Endodermal cell (in vitro differentiated cells): ENCODE measurements around the gene THSD8. TPM values are rescaled to one million over a fixed set of nuclear protein-coding genes. Genes with fewer than 3 reads are reported as not detected.
A peak's percentile ranks its signal among the peaks of the same experiment; 100 is the strongest.

Experiments
- DNase-seq: peaks from one replicate; pipeline ENCODE4 v3.0.0-alpha.2; 2017
- H3K27ac ChIP-seq: 2 replicates; pipeline ENCODE4 v1.5.1; 2013; ENCODE audit warnings: mild to moderate bottlenecking, low read depth, low read length, moderate library complexity
- H3K27me3 ChIP-seq: 2 replicates; pipeline ENCODE4 v1.6.1; 2013; ENCODE audit warnings: mild to moderate bottlenecking, low read length, moderate library complexity; ENCODE audit not compliant: insufficient read depth, control insufficient read depth, poor library complexity, severe bottlenecking
- H3K36me3 ChIP-seq: 2 replicates; pipeline ENCODE4 v1.7.0; 2013; ENCODE audit warnings: mild to moderate bottlenecking, low read length, moderate library complexity; ENCODE audit not compliant: control insufficient read depth, insufficient read depth
- H3K4me1 ChIP-seq: one replicate; pipeline ENCODE4 v1.7.0; 2013; ENCODE audit warnings: low read length; ENCODE audit not compliant: control insufficient read depth, insufficient read depth
- H3K4me3 ChIP-seq: 2 replicates; pipeline ENCODE4 v1.5.1; 2013; ENCODE audit warnings: mild to moderate bottlenecking, low read length, moderate library complexity
- H3K9ac ChIP-seq: 2 replicates; pipeline ENCODE4 v1.6.1; 2013; ENCODE audit warnings: mild to moderate bottlenecking, low read length, moderate library complexity; ENCODE audit not compliant: poor library complexity, severe bottlenecking; ENCODE audit errors: extremely low read depth
- H3K9me3 ChIP-seq: 2 replicates; pipeline ENCODE4 v1.6.1; 2013; ENCODE audit warnings: mild to moderate bottlenecking, low read length, moderate library complexity; ENCODE audit not compliant: control insufficient read depth
- H3K27ac Mint-ChIP-seq: 2 replicates; pipeline ENCODE4 v1.8.0; 2020; ENCODE audit warnings: mixed read lengths
- H3K27me3 Mint-ChIP-seq: 2 replicates; pipeline ENCODE4 v1.8.0; 2021; ENCODE audit warnings: mild to moderate bottlenecking, mixed read lengths; ENCODE audit not compliant: insufficient read depth
- H3K36me3 Mint-ChIP-seq: 2 replicates; pipeline ENCODE4 v1.8.0; 2020; ENCODE audit warnings: low read depth, mixed read lengths
- H3K4me1 Mint-ChIP-seq: 2 replicates; pipeline ENCODE4 v1.8.0; 2020; ENCODE audit warnings: mixed read lengths
- H3K4me3 Mint-ChIP-seq: 2 replicates; pipeline ENCODE4 v1.8.0; 2020; ENCODE audit warnings: mild to moderate bottlenecking, moderate library complexity, mixed read lengths
- H3K9me3 Mint-ChIP-seq: 2 replicates; pipeline ENCODE4 v1.8.0; 2020; ENCODE audit warnings: mild to moderate bottlenecking, mixed read lengths
- WGBS, 2 experiments: methylation state at CpG; one replicate each; pipeline versions ENCODE4 v1.1.5 to v1.1.7; 2013; ENCODE audit warnings: missing lambda C conversion rate in 2 of 2, mixed read lengths in 1 of 2; ENCODE audit not compliant: insufficient coverage in 1 of 2, insufficient read length in 1 of 2; 5-methylcytosine and 5-hydroxymethylcytosine counted together
- total RNA-seq, 2 donors: library from RNA; stranded (reverse); fragmentation: NEBNext Ultra II Directional in 1 of 2; extraction: Animal tissue kit (Norgen Biotek cat#: 25700) in 1 of 2; gene quantifications; 2 replicates in 1 of 2; 3 replicates in 1 of 2; pipeline ENCODE4 v1.2.1, GENCODE V29; 2021
- TF ChIP-seq, protein P1 (sequence below): fragments of 200-600 bp; sonication (generic); conservative IDR thresholded peaks from 2 replicates; pipeline ENCODE4 v1.5.0; 2021; ENCODE audit warnings: antibody characterized with exemption, mild to moderate bottlenecking

THSD8 gene
- total RNA-seq, 2 donors from 2014 or later: 34.4 to 57.4 TPM

DNA sequence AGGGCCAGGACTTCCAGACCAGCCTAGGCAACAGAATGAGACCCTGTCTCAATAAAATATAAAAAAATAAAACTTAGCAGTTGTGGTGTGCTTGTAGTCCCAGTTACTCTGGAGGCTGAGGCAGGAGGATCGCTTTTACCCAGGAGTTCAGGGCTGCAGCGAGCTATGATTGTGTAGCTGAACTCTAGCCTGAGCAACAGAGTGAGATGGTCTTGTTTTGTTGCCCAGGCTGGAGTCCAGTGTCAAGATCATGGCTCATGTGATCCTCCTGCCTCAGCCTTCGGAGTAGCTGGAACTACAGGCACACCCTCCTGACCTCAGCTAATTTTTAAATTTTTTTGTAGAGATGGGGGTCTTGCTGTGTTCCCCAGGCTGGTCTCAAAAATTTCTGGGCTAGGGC lies 14.9 kb upstream of the THSD8 start:
- H3K4me3 ChIP-seq: no peak overlapping the region
- H3K9me3 ChIP-seq: no peaks in the 10 kb centered on the region
- Mint-ChIP-seq H3K9me3 (no peaks in the 10 kb centered on the region), H3K27ac (no peak overlapping the region), H3K4me1 (peaks cover 24% of the 10 kb centered on the region), H3K4me3 (no peak overlapping the region), H3K27me3 (peaks cover 9% of the 10 kb centered on the region), H3K36me3 (no peaks in the 10 kb centered on the region)
- peaks cover 11% of the 10 kb centered on the region for H3K4me1 ChIP-seq
- H3K36me3 ChIP-seq: no peaks in the 10 kb centered on the region
- H3K9ac ChIP-seq: no peak overlapping the region
- 88 to 92% methylated on average over 2 to 3 of the region's 3 CpGs for WGBS, 2 experiments
- H3K27ac ChIP-seq: no peak overlapping the region
- peaks cover 9% of the 10 kb centered on the region for H3K27me3 ChIP-seq
- peak; percentile 31 for DNase-seq
- TF ChIP-seq, protein P1, sequence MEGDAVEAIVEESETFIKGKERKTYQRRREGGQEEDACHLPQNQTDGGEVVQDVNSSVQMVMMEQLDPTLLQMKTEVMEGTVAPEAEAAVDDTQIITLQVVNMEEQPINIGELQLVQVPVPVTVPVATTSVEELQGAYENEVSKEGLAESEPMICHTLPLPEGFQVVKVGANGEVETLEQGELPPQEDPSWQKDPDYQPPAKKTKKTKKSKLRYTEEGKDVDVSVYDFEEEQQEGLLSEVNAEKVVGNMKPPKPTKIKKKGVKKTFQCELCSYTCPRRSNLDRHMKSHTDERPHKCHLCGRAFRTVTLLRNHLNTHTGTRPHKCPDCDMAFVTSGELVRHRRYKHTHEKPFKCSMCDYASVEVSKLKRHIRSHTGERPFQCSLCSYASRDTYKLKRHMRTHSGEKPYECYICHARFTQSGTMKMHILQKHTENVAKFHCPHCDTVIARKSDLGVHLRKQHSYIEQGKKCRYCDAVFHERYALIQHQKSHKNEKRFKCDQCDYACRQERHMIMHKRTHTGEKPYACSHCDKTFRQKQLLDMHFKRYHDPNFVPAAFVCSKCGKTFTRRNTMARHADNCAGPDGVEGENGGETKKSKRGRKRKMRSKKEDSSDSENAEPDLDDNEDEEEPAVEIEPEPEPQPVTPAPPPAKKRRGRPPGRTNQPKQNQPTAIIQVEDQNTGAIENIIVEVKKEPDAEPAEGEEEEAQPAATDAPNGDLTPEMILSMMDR: no peak

DNA sequence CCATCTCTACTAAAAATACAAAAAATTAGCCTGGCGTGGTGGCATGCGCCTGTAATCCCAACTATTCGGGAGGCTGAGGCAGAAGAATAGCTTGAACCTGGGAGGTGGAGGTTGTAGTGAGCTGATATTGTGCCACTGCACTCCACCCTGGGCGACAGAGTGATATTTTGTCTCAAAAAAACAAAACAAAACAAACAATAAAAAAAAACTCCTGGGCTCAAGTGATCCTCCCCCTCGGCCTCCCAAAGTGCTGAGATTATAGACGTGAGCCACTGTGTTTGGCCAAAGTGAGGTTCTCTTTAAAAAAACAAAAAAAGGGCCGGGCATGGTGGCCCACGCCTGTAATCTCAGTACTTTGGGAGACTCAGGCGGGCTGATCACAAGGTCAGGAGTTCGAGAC lies 14.4 kb upstream of the THSD8 start:
- TF ChIP-seq, protein P1: no peak
- no peaks in the 10 kb centered on the region for H3K36me3 Mint-ChIP-seq
- Histone ChIP-seq H3K9me3 (no peaks in the 10 kb centered on the region), H3K4me1 (peaks cover 11% of the 10 kb centered on the region), H3K27ac (no peak overlapping the region), H3K36me3 (no peaks in the 10 kb centered on the region), H3K4me3 (no peak overlapping the region), H3K27me3 (peaks cover 9% of the 10 kb centered on the region), H3K9ac (no peak overlapping the region)
- H3K4me1 Mint-ChIP-seq: peaks cover 22% of the 10 kb centered on the region
- peaks cover 9% of the 10 kb centered on the region for H3K27me3 Mint-ChIP-seq
- no peak overlapping the region for H3K4me3 Mint-ChIP-seq
- no peak for DNase-seq
- WGBS, 2 experiments: 91 to 93% methylated on average over 9 to 10 of the region's 10 CpGs
- no peak overlapping the region for H3K27ac Mint-ChIP-seq
- no peaks in the 10 kb centered on the region for H3K9me3 Mint-ChIP-seq

DNA sequence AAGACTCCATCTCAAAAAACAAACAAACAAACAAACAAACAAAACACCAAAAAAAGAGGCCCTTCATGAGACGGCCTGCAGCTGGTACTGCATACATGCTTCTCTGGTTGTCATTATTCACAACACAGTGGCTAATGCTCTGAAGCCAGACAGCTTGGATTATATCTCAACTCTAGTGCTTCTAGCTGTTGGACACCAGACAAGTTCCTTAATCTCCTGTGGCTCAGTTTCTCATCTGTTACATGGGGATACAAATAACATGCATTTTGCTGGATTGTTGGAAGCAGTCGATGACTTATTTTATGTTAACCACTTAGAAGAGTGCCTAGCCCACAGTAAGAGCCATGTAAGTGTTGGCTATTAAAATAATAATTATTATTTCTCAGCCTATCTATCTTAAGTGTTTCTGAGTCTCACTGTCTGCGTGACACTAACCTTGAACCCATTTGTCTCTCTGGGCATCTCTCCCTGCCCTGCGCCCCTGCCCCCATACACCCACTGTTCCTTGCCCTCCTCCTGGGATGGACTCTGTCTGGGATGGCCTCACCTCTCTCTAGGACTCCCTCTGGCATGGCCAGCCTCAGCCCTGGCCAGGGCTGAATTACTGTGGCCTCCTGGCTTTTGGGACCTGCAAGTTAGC lies 13.7 kb upstream of the THSD8 start:
- H3K4me3 ChIP-seq: no peak overlapping the region
- H3K4me1 Mint-ChIP-seq: peaks cover 22% of the 10 kb centered on the region
- H3K27me3 ChIP-seq: peaks cover 9% of the 10 kb centered on the region
- H3K9me3 Mint-ChIP-seq: no peaks in the 10 kb centered on the region
- WGBS, 2 experiments: 88 to 92% methylated on average over 3 to 4 of the region's 4 CpGs
- H3K36me3 ChIP-seq: no peaks in the 10 kb centered on the region
- TF ChIP-seq, protein P1: no peak
- H3K9me3 ChIP-seq: no peaks in the 10 kb centered on the region
- H3K9ac ChIP-seq: no peak overlapping the region
- no peak for DNase-seq
- peak overlapping the region; percentile 26 for H3K27ac ChIP-seq
- H3K27me3 Mint-ChIP-seq: peaks cover 9% of the 10 kb centered on the region
- no peaks in the 10 kb centered on the region for H3K36me3 Mint-ChIP-seq
- H3K4me3 Mint-ChIP-seq: no peak overlapping the region
- H3K27ac Mint-ChIP-seq: no peak overlapping the region
- H3K4me1 ChIP-seq: peaks cover 11% of the 10 kb centered on the region
